Vagina (tissue), 2 donors: ENCODE measurements around the gene TAL1.

ENCODE experiments used
- CTCF ChIP-seq, 3 experiments: fragments of 450-650 bp in 2 of 3; fragments of 200-600 bp in 1 of 3; sonication (generic) in 1 of 3; IDR thresholded peaks; one replicate each; pipeline ENCODE4 v1.5.1; 2017 to 2019; ENCODE audit warnings: antibody characterized with exemption in 3 of 3, mild to moderate bottlenecking in 2 of 3, moderate library complexity in 2 of 3
- POLR2AphosphoS5 ChIP-seq, 2 donors: sonication (generic); formaldehyde crosslinking; IDR thresholded peaks; one replicate each; pipeline ENCODE4 v1.9.0; 2017; ENCODE audit warnings: antibody characterized with exemption in 2 of 2, mild to moderate bottlenecking in 2 of 2, low read depth in 1 of 2; ENCODE audit not compliant: insufficient read depth in 1 of 2

GRCh38 chr1:47249755-47250154 lies 17.7 kb upstream of the TAL1 start:
- TF ChIP-seq CTCF (IDR thresholded peaks at IDR 0.05) (no peak), POLR2AphosphoS5 (IDR thresholded peaks at IDR 0.05; ENCODE audit: insufficient read depth in 1 of 2, low read depth in 1 of 2) (no peak)
